GM10248 (cell line): ENCODE measurements around the gene SHE.

Source experiments
- CTCF ChIA-PET: fragments of 300-600 bp; sonication (Branson Sonifier 250); formaldehyde crosslinking; extraction: SDS; loops from one replicate; lab custom pipeline; 2021; ENCODE audit warnings: antibody characterized with exemption; lab: Yijun Ruan, JAX
- POLR2A ChIA-PET: fragments of 350-650 bp; sonication (Branson Sonifier 250); formaldehyde crosslinking; extraction: SDS; loops from one replicate; lab custom pipeline; 2020; ENCODE audit warnings: antibody characterized with exemption; lab: Yijun Ruan, JAX
- DNase-seq: peaks from one replicate; pipeline ENCODE4 v3.0.0; 2012; ENCODE audit errors: extremely low spot score
- TF ChIP-seq, protein P1 (sequence below): IDR thresholded peaks from 2 replicates; pipeline ENCODE4 v1.5.1; 2012; ENCODE audit warnings: mild to moderate bottlenecking, low read depth; ENCODE audit errors: extremely low read depth, missing control alignments, control extremely low read depth

The SHE gene

DNA sequence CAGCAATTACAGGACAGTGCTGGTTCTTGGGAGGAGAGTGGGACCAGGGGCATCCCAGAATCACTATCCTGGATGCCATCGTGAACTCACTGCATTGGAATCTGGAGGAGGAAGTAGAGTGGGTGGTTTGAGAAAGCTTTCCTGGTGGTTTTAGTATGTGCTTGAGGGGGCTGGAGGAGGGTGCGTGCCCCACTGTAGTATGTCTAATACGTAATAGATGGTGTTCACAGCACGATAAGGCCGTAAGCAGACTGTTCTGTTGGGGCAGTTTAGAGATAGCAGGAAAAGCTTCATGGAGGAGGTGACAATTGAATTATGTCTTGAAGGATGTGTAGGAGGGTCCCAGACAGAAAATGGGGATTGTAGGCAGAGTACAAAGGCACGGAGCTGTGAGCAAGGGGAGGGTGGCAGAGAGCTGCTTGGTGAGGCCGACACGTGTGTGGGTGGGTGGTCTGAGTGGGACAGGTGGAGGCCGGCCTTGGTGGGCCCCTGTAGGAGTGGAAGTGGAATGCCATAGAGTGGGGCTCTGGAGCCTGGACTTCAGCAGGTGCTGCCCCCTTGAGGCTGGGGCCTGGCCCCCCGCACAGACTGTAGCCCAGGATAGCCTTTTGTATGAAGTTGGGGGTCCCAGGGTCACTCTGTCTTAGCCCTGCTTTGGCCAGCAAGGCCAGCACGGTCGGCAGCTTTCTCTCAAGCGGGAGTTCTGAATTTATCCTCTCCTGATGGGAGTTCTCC, 60.0 kb downstream of the SHE start:
- no peak for DNase-seq
- CTCF ChIA-PET: interaction anchor here (0.7 to 2.4 kb wide), 12 partner anchors 11 to 114 kb away, joined by 3 to 6 read pairs (median 4); no protein-coding TSS in a partner anchor
- TF ChIP-seq, protein P1, sequence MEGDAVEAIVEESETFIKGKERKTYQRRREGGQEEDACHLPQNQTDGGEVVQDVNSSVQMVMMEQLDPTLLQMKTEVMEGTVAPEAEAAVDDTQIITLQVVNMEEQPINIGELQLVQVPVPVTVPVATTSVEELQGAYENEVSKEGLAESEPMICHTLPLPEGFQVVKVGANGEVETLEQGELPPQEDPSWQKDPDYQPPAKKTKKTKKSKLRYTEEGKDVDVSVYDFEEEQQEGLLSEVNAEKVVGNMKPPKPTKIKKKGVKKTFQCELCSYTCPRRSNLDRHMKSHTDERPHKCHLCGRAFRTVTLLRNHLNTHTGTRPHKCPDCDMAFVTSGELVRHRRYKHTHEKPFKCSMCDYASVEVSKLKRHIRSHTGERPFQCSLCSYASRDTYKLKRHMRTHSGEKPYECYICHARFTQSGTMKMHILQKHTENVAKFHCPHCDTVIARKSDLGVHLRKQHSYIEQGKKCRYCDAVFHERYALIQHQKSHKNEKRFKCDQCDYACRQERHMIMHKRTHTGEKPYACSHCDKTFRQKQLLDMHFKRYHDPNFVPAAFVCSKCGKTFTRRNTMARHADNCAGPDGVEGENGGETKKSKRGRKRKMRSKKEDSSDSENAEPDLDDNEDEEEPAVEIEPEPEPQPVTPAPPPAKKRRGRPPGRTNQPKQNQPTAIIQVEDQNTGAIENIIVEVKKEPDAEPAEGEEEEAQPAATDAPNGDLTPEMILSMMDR: peak; percentile 39
- POLR2A ChIA-PET: no interaction called here

DNA sequence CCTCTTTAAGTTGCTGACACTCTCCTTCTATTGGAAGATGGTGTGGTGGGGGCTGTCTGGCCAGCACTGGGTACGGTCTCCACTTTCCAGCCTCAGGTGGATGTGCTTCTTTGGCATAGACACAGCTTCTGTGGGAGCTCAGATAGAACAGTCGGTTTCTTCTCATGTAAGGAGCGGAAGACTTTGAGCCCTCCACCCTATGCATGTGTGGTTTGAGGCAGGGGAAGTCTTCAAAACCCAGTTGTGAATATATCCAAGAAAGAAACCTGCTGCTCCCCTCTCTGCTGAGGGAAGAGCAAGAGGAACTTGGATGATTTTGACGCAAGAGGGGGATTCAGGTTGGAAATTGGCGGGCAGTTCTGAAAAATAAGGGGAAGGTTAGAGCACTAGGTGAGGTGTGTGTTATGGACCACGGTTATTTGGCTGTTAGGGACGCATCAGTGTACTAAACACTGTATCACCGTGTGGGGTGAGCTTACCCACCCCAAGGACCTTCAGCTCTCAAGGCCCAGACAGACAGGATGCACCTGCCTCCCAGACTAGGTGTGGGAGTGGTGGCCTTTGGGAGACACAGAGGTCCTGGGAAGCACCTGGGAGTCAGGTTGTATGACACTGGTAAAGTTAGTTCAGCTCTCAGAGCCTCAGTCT, 60.8 kb downstream of the SHE start:
- TF ChIP-seq, protein P1: no peak
- CTCF ChIA-PET: interaction anchor here (0.6 to 2.4 kb wide), 11 partner anchors 12 to 113 kb away, joined by 3 to 6 read pairs (median 4); no protein-coding TSS in a partner anchor

DNA sequence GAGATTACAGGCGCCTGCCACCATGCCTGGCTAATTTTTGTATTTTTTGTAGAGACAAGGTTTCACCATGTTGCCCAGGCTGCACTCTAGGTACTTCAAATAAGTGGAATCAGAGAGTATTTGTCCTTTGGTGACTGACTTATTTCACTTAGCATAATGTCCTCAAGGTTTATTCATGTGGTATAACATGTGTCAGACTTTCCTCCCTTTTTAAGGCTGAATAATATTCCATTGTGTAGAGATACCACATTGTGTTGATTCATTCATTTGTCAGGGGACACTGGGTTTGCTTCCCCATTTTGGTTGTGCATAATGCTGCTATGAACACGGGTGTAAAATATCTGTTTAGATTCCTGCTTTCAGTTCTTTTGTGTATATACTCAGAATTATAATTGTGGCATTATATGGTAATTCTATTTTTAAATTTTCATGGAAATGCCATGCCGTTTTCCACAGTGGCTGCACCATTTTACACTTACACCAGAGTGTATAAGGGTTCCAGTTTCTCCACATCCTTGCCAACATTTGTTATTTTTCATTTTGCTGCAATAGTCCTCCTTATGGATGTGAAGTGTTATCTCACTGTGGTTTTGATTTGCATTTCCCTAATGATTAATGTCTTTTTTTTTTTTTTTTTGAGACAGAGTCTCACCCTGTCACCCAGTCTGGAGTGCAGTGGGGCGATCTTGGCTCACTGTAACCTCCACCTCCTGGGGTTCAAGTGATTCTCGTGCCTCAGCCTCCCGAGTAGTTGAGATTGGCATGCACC, 62.0 kb downstream of the SHE start:
- ChIA-PET CTCF (interaction anchor here (1.0 to 2.5 kb wide), 7 partner anchors 10 to 107 kb away, joined by 3 to 6 read pairs (median 4); no protein-coding TSS in a partner anchor), POLR2A (no interaction called here)
- DNase-seq: no peak
- TF ChIP-seq, protein P1: no peak

More for the DNA sequence above, 60.8 kb downstream of the SHE start:
- POLR2A ChIA-PET: no interaction called here
- no peak for DNase-seq

DNA sequence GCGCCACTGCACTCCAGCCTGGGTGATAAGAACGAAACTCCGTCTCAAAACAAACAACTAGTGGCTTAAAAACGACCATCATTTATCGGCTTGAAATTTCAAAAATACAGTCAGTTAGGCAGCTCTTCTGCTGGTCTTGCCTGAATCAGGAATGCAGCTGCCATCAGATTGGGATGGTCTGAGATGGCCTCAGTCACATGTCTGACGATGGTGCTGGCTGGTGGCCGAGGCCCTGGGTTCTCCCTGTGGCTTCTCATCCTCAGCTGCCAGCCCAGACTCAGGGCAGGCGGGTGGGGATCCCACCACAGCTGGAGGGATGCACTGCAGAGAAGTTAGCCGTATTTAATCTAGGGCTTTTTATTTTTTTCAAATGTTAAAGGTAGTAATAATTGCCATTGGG, 65.8 kb downstream of the SHE start:
- POLR2A ChIA-PET: no interaction called here
- no peak for DNase-seq
- TF ChIP-seq, protein P1: no peak
- CTCF ChIA-PET: interaction anchor here (2.8 kb wide), 1 partner anchor 21 kb away, joined by 9 read pairs; no protein-coding TSS in a partner anchor

DNA sequence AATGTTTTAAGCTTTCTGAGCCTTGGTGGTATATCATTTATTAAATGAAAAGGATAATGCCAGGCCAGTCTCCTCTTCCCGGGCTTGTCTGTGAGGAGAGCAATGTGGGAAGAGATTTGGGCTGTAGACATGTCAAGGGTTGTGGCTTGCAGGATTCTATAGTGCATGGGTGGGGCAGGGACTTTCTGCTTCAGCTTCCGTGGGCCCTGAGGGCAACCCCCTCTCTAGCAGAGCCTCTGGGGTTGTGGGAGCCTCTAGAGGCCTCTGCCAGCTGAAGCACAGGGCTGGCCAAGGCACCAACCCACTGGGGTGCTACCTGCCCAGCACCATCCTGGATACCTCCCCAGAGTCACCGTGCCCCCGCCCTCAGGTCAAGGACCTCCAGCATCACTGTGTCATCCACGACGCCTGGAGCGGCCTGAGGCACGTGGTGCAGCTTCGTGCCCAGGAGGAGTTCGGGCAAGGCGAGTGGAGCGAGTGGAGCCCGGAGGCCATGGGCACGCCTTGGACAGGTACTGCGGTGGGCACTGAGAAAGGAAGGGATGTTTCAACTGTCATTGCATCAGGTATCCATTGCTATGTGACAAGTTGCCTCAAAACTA, 66.5 kb downstream of the SHE start:
- ChIA-PET CTCF (interaction anchor here (0.9 to 2.8 kb wide), 6 partner anchors 12 to 100 kb away, joined by 3 to 9 read pairs (median 3); no protein-coding TSS in a partner anchor), POLR2A (no interaction called here)
- TF ChIP-seq, protein P1: no peak
- no peak for DNase-seq
